Measurements from ENCODE around the gene TALDO1. TPM values are rescaled to one million over a fixed set of nuclear protein-coding genes. Genes with fewer than 3 reads are reported as not detected.

Gene TALDO1
- total and polyA plus RNA-seq, 4 donors: 72.5 to 181 (median 128) TPM

GRCh38 chr11:720017-720641, 27.1 kb upstream of the TALDO1 start:
- no peak for TF ChIP-seq MAX (IDR thresholded peaks at IDR 0.05)
- no peak for TF ChIP-seq EGR1 (IDR thresholded peaks at IDR 0.05; ENCODE audit: low read depth in 2 of 2)
- no peak for TF ChIP-seq FOXA1 (IDR thresholded peaks at IDR 0.05)
- no peak for TF ChIP-seq TAF1 (conservative IDR thresholded peaks at IDR 0.05)
- no peak for TF ChIP-seq YY1 (IDR thresholded peaks at IDR 0.05)
- TF ChIP-seq JUND (IDR thresholded peaks at IDR 0.05): no peak
- no peak for TF ChIP-seq HNF4A (conservative IDR thresholded peaks at IDR 0.05)
- TF ChIP-seq HNF4G (IDR thresholded peaks at IDR 0.05): no peak
- no peak for TF ChIP-seq RXRA (IDR thresholded peaks at IDR 0.05)
- TF ChIP-seq NR2F2 (IDR thresholded peaks at IDR 0.05): no peak
- TF ChIP-seq RAD21 (IDR thresholded peaks at IDR 0.05): no peak
- no peak for TF ChIP-seq CTCF (IDR thresholded peaks at IDR 0.05; ENCODE audit: low read depth, low read length, missing input control)
- no peak for TF ChIP-seq FOXA2 (IDR thresholded peaks at IDR 0.05)
- no peak for TF ChIP-seq ATF3 (IDR thresholded peaks at IDR 0.05)
- TF ChIP-seq GABPA (IDR thresholded peaks at IDR 0.05 in 1 of 2, conservative IDR thresholded peaks at IDR 0.05 in 1 of 2): no peak
- no peak for TF ChIP-seq ZBTB33 (IDR thresholded peaks at IDR 0.05)
- no peak for TF ChIP-seq REST (IDR thresholded peaks at IDR 0.05)
- no peaks in the 10 kb centered on the region for H3K9me3 ChIP-seq (ENCODE audit: control insufficient read depth in 4 of 4, low read length in 3 of 4)
- 84% methylated on average over 35 of the region's 35 CpGs for WGBS
- no peaks in the 10 kb centered on the region for H3K27me3 ChIP-seq (ENCODE audit: control insufficient read depth in 4 of 4, insufficient read depth in 4 of 4, low read length in 3 of 4)
- no peak overlapping the region for H3K4me3 ChIP-seq (ENCODE audit: low read depth in 1 of 3, low read length in 3 of 3)
- no peak overlapping the region for H3K27ac ChIP-seq (ENCODE audit: low read depth in 1 of 2, low read length in 2 of 2)
- H3K36me3 ChIP-seq (ENCODE audit: control insufficient read depth in 4 of 4, insufficient read depth in 3 of 4, low read depth in 1 of 4, low read length in 3 of 4): peaks cover 2 to 35% (median 20%) of the 10 kb centered on the region in 4 donors
- DNase-seq (ENCODE audit: low spot score): no peak
- H3K4me1 ChIP-seq (ENCODE audit: control insufficient read depth in 4 of 4, insufficient read depth in 4 of 4, low read length in 3 of 4): peaks cover 3 to 13% (median 7%) of the 10 kb centered on the region in 4 donors
- no peak overlapping the region for H3K9ac ChIP-seq (ENCODE audit: low read depth in 1 of 2, low read length in 2 of 2)
